HL-60 (cell line): ENCODE results near the gene TBC1D1.

Experiments used
- POLR2AphosphoS5 ChIP-seq: IDR thresholded peaks from 2 replicates; pipeline ENCODE4 v1.6.1; 2012; ENCODE audit warnings: low read depth
- SPI1 ChIP-seq: IDR thresholded peaks from 2 replicates; pipeline ENCODE4 v1.6.1; 2012; ENCODE audit warnings: low read depth, mild to moderate bottlenecking, borderline replicate concordance
- TF ChIP-seq, protein P1 (sequence below): IDR thresholded peaks from 2 replicates; pipeline ENCODE4 v1.6.1; 2012; ENCODE audit warnings: low read depth; ENCODE audit not compliant: insufficient replicate concordance
- TF ChIP-seq, protein P2 (sequence below): IDR thresholded peaks from one replicate; pipeline ENCODE4 v1.5.1; 2011; ENCODE audit warnings: low read length, control low read depth, inconsistent platforms; ENCODE audit not compliant: insufficient read depth

DNA sequence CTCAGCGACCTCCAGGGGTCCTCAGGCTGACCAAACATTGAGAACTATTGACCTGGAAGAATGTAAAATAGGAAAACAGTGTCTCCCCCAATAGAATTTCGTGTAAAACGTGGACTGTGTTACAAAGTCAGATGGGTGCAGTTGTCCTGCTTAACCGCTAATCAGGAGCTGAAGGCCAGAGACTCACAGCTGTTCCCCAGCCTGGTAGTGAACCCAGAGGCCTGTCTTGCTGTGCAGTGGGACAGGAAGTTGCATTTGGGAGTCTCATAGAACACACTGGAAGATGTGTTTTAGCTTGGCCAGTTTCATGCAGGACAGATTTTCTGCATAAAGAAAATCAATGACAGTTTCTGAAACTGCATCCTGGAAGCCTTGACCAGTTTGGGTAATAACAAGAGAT lies 220.8 kb downstream of the TBC1D1 start:
- TF ChIP-seq, protein P1, sequence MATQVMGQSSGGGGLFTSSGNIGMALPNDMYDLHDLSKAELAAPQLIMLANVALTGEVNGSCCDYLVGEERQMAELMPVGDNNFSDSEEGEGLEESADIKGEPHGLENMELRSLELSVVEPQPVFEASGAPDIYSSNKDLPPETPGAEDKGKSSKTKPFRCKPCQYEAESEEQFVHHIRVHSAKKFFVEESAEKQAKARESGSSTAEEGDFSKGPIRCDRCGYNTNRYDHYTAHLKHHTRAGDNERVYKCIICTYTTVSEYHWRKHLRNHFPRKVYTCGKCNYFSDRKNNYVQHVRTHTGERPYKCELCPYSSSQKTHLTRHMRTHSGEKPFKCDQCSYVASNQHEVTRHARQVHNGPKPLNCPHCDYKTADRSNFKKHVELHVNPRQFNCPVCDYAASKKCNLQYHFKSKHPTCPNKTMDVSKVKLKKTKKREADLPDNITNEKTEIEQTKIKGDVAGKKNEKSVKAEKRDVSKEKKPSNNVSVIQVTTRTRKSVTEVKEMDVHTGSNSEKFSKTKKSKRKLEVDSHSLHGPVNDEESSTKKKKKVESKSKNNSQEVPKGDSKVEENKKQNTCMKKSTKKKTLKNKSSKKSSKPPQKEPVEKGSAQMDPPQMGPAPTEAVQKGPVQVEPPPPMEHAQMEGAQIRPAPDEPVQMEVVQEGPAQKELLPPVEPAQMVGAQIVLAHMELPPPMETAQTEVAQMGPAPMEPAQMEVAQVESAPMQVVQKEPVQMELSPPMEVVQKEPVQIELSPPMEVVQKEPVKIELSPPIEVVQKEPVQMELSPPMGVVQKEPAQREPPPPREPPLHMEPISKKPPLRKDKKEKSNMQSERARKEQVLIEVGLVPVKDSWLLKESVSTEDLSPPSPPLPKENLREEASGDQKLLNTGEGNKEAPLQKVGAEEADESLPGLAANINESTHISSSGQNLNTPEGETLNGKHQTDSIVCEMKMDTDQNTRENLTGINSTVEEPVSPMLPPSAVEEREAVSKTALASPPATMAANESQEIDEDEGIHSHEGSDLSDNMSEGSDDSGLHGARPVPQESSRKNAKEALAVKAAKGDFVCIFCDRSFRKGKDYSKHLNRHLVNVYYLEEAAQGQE = no peak
- TF ChIP-seq, protein P2, sequence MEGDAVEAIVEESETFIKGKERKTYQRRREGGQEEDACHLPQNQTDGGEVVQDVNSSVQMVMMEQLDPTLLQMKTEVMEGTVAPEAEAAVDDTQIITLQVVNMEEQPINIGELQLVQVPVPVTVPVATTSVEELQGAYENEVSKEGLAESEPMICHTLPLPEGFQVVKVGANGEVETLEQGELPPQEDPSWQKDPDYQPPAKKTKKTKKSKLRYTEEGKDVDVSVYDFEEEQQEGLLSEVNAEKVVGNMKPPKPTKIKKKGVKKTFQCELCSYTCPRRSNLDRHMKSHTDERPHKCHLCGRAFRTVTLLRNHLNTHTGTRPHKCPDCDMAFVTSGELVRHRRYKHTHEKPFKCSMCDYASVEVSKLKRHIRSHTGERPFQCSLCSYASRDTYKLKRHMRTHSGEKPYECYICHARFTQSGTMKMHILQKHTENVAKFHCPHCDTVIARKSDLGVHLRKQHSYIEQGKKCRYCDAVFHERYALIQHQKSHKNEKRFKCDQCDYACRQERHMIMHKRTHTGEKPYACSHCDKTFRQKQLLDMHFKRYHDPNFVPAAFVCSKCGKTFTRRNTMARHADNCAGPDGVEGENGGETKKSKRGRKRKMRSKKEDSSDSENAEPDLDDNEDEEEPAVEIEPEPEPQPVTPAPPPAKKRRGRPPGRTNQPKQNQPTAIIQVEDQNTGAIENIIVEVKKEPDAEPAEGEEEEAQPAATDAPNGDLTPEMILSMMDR = no peak
- TF ChIP-seq SPI1 (no peak), POLR2AphosphoS5 (no peak)
